NCI-H526 (cell line): ENCODE data around the gene PRKCA.

Experiments used
- DNase-seq, 2 experiments: peaks; one replicate each; lab custom pipeline; 2025; lab: John Stamatoyannopoulos, UW

Gene PRKCA

DNA sequence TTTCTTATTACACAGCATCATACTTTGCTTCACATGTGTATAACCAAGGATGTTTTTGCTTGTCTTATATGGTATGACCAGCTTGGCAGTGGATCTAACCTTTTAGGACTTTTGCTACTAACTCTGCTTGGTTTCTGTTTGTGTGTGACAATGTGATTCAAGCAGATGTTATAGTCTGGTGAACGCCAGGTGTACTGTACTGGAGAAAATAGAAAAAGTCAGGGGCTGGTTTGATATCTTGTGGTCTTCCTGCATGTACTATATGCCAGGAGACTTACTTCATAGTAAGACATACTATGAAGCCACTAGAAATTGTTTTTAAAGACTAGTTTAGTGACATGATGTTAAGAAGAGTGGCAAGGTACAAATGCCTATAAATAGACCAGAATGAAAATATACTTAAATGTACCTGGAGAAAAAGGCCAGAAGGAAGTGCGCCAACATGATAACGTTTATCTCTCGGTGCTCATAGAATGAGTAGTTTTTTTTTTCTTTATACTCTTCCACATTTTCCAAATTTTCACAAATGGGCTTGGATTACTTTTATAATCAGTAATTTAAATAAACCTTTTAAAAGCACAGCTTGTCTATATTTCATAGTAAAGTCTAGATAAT, 112.3 kb downstream of the PRKCA start:
- DNase-seq, result no peak

DNA sequence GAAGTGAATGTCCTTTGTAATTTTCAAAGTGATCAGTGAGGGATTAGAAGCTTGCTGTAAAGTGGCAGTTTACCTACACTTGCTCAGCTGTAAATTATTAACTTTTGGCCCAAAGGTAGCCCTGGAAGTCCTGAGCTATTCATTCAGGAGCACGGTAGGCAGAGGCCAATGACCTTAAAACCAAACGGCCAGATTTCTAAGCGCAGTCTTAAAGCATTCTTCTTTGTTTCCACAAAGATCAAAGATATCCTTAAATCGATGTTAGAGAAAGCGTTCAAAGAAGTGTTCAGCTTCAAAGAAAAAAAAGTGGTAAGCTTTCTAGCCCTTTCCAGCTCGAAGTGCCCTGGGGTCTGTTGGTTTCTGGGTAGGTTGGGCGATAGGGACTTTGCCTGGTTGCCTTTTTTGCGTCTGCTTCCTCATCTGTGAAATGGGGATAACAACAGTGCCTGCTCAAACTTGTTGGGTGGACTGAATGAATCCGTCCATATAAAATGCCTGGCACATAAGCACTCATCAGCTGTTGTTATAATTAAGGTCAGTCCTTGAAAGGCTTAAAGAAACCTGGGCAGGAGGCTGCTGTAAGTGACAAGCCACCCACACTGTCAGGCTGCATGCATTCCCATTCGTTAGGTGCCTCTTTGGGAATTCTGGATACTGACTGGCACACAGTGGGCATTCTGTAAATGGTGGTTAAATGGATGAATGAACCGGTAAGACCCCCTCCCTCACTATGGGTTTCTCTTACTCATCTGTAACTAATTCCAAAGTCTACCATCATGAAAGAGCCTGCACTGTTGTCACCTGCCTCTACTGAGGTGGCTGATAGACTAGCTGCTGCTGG, 113.2 kb downstream of the PRKCA start:
- peak; percentile 21 to 45 for DNase-seq

DNA sequence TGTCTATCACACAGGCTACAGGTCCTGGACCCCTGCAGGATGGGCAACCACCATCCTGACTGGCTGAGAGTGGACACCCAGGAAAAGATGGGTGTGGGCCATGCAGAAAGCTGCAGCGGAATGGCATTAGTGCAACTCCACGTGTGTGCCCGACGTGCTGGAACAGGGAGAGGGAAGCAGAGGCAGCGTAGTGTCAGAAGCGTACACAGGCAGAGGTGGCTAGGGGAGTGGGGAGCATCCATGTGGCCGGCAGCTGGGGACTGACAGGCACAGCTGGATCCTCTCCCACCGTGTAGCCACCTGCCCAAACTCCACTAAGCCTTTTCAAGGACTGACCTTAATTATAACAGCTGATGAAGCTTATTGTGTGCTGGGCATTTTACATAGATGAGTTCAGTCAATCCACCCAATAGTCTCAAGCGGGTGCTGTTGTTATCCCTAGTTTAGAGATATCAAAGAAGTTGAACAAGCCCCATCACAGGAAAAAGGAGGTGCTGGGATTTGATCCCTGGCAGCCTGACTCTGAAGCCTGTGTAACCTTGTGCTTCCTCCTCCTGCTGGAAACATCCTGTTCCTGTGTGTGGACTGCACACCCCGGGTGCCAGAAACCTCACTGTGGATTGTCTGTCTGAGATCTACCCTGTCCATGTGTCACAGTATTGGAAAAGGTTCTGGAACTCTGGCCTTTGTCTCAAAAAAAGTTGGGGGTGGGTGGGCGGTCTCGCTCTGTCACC, 114.0 kb downstream of the PRKCA start:
- no peak for DNase-seq

DNA sequence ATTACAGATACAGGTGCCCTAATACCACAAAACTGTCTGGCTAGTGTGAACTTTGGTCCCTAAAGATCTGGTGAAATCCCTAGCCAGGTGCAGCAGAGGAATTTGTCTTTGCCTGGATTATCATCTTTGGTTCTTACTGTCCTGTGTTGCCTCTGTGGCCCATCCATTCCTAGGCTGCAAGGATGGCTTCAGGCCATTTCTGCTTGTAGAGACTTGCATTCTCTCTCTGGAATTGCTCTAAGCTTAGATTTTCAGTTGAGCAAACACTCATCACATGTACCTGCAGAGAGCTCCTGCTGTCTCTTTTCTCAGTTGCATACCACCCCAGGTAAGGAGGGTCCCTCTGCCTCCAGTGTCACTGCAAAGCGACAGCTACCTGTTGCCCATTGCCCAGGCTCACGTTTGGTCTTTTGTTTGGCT, 114.9 kb downstream of the PRKCA start:
- peak in 1 of 2 experiments; percentile 8 for DNase-seq

DNA sequence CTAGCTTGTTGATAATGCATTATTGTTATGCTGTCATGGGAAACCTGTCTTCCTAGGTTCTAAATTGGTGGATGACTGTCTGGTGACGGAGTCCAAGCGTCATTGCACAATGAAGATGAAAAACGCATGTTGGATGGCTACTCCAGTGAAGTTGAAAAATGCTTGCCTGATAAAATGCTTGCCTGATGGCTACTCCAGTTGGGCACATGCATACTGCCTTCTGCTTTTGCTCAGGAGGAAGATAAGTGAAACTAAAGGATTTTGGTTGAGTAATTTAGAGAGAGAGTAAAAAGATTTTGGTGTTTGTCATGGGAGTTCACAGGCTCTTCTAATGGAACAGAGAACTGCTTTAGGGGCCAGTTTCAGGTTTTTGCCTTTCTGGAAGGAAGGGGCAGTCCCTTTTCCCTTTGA, 118.6 kb downstream of the PRKCA start:
- no peak for DNase-seq

DNA sequence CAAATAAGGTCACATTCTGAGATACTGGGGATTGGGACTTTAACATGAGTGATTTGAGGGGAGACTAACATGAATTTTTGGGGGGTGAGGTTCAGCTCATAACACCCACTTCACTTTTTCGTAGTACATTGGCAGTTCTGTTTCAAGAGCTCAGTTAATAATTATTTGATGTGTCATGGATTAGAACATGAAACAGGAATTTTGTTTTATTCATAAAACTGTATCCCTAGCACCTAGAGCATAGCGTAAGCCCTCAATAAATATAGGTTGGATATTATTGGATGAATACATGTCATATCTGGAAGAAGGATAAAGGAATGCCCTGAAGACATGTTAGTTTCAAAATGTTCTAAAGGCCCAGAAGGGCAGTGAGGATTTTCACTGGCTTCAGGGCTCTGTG, 119.8 kb downstream of the PRKCA start:
- DNase-seq, result no peak

DNA sequence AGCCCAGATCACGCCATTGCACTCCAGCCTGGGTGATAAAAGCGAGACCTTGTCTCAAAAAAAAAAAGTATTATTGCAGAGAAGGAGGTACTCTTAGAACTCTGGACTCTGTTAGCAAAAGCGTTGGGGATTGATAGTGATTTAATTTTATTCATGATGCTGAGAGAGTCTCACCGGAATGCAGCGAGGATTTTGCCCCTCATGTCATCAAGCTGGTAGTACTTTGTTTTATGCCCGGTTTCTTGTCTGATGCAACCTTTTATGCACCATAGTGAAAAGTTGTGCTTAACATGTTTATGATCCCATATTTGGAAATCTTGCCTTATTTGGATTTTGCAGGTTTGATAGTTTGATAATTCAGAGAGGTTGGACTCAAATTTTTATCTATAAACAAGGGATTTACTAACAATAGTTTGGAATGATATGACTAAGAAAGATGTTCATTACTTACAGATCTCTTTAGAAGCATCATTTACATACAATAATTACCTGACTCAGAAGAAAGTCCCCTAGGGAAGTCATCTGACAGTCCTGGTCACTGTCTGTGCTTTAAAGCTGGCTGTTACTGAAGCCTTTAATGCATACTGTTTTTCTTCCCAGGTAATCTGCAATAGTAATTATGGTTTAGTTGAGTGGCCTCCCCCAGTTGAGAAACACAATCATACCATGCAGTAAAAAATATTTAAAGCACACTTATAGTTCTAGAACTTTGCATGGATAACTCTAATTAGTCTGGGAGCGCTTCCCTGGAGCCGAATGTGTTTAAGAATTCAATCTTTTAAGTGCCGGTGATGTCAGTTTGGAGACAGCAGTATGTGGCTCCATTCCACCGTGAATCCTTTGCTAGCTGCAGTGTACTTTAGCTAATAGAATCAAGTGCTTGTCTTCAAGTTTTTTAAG, 120.9 kb downstream of the PRKCA start:
- peak; percentile 6 to 22 for DNase-seq

DNA sequence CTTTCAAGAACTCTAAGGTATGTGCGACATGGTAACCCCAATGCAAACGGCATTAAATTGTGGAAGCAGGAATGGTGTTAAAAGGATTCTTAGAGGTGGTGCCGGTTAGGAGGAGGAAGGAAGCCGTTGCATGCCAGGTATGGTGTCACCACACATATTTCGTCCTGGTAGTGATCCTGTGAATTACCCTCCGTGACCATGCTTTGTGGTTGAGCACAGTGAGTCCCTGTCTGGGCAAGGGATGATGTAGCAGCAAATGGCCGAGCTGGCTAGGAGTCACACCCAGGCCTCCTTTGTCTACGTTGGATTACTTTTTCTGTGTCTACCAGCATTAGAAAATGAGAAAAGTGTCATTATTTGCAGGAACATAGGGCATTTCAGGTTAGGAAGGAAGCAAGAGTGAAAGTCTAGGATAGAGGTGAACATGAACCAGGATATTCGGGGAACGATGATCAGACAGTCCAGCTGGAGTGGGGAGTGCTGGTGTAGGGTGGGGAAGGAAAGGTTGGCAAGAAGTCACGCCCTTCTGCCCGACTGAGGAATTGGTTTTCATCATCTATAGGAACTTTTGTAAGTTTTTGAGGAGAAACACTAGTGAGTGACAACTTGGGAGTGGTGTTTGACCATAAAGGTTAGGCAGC, 123.5 kb downstream of the PRKCA start:
- DNase-seq, result no peak

DNA sequence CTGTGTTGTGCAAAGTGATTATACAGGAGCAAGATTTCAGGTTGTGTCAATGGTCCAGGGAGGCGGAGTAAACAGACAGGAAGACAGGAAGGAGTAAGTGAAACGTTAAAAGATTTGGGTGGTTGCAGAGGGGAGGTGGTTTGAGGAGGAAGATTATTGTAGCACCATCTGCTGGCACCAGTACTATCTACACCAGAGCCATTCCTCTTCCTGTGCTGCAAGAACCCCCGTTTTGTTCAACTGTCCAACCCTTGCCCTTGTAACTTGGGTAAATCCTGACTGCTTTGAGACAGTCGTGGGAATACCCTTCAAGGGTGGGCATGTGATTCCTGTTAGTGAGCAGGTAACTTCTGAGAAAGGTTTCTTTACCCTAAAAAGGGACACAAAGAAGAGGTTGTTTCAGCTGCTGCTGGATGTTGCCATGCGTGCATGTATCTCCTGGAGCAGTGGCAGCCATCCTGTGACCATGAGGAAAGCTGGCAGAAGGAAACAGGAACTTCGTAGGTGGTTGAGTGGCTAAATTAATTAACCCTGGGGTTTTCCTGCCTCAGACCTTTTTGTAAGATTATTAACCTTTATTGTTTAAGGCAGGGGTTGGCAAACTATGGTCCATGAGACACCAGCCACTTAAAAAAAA, 124.1 kb downstream of the PRKCA start:
- no peak for DNase-seq

DNA sequence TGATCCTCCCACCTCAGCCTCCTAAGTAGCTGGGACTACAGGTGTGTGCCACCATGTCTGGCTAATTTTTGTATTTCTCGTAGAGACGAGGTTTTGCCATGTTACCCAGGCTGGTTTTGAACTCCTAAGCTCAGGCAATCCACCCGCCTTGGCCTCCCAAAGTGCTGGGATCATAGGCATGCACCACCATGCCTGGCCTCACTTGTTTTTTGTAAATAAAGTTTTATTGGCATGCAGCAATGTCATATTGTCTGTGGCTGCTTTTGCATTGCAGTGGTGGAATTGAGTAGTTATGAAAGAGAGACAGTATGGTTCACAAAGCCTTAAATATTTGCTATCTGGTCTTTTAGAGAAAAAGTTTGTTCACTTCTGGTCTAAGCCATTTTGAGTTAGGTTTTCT, 124.7 kb downstream of the PRKCA start:
- no peak for DNase-seq

DNA sequence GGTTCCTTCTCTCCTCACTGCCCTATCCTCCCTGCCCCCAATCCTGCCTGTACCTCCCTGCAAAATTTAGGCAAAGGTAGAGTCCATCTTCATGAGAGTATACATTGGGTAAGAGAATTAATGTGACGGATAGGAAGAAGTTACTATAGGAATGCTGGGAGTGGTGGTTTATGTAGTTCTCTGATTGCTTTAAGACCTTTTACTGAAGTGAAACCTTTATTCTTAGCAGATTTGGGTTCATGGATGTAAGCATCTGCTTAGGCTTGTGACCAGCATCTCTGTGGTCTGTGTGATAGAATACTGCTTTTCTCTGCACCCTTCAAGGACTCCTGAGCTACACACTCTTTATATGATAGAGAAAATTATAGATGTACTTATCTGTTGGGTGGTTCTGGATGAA, 127.3 kb downstream of the PRKCA start:
- no peak for DNase-seq

DNA sequence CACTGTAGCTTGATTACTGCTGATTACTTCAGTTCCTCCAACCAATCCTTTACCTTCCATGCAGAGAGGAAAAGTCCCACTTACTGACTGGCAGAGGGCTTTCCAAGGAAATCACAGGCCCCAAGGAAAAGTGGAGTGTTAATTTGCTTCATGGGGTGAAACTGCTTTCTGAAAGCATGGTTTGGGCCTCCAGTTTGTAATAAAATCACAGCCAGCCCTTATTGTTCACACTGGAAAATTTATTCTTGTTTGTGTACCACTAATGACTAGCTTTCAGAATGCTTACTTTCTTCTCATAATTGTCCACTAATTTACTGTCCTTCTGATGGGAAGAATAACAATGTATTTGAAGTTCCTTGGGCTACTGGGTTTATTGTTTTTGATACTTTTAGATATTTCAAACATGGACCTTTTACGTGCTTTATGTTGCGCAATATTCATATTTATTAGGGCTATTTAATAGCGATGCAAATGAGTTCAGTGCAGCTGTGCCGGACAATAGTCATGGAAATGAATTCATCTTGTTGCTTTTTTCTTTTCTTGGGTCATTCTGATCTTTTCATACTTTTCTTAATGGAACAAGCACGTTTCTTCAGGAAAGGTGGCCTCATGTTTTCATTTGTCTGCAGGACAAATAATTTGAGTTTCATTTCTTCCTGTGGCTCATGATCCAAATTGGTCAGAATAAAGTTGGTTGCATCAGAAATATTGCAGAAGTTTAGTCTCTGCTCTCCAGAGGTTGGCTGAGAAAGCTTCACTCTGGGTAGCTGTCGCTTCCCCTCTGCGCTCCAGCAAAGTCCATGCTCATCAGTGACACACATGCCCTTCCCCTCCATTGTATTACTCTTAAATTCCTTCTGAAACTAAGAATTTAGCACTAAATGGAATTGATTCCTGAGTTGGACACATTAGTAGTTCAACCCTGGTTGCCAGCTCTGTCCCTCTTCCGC, 128.7 kb downstream of the PRKCA start:
- no peak for DNase-seq

DNA sequence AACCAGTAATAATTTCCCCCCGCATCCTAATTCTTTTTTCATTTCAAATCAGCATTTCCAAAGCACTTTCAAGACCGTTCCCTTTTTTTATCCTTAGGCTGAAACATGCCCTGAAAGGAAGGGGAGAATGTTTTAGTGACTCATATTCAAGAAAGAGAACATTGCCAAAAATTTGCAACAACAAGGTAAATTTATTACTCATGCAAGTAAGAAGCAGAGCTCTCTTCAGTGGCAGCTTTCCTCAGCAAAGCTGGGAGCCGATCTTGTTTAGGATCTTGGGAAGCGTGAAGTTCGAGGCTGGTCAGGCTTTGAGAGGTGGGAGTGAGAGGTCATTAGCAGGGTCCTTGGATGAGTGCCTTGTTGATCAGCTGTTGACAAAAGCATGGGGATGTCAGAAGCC, 129.5 kb downstream of the PRKCA start:
- DNase-seq, result no peak

DNA sequence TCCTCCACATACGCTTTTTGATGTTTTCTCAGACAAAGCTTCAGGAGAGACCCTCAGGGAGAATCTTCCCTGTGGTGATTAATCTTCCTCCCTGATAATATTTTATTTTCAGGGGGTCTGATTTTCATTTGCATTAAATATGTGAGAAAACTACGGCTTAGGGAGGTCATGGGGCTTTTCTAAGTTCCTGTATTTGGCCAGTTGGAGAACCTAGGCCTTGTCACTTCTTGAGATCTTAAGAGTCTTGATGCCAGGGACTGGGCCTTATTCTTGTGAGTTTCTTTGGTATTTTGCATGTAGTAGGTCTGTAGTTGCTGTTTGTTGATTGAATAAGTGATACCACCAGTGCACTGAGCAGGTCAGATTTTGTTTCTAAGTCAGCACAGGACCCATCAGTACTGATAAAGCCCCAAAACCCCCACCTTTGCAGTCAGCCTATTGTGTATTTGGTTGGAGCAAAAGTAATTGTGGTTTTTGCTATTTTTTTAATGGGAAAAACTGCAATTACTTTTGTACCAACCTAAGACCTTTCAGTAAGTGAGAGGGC, 130.1 kb downstream of the PRKCA start:
- no peak for DNase-seq

DNA sequence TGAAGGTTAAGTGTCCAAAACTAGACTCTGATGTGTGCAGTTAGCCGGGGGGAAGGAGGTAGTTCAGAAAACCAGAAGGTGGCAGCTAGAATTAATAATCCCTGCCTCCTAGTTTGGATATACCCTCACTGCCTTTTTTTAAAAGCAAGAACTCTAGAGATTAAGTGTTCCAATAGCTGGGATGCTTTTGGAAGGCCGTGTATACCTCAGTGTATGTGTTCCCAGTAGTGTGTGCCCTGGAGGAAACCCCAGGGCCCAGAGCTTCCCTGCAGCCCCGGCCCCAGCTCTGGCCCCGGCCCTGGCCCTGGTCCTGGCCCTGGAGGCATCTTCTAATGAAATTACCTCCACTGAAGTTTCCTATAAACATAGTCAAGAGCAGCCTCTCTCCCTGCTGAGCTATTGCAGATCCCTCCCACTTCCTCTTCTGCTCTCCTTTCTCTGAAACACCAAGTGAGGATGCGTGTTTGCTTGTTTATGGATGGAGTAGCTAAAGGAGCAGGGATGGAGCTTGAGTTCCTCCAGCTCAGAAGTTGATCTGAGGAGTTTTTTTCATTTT, 130.7 kb downstream of the PRKCA start:
- DNase-seq, result no peak

DNA sequence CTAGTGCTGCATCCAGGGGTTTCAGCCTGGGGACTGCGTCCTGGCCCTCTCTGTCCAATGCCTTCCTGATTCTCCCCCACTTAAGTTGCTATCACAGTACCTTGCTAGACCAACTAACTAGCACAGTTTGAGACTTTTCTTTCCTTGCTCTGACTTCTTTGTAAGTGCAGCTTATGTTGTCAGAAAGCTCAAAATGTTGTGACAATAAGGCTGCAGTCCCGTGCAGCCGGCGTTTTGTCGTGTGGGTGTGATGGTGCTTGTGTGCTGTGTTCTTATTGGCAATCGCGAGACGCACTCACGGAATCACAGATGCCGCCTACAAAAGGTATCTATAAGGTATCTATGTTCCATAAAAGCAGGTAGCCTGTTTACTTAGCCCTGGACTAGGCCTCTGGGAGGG, 132.8 kb downstream of the PRKCA start:
- no peak for DNase-seq

DNA sequence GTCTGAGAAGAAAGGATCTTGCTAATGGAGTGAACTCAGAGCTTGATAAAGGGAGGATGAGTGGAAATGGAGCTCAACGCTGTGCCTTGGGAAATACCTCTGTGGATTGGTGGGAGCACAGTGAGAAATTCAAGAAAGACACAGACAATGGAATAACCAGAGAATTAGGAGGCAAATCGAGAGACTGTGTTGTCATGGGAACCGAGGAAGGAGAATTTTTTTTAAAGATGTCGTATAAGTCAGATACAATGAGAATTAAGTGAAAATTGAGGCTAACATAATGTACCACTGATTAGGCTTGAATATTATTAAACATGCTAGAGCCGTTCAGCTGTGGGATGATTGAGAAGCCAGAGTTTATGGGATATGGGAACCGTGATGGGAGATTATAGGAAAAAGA, 134.2 kb downstream of the PRKCA start:
- no peak for DNase-seq

DNA sequence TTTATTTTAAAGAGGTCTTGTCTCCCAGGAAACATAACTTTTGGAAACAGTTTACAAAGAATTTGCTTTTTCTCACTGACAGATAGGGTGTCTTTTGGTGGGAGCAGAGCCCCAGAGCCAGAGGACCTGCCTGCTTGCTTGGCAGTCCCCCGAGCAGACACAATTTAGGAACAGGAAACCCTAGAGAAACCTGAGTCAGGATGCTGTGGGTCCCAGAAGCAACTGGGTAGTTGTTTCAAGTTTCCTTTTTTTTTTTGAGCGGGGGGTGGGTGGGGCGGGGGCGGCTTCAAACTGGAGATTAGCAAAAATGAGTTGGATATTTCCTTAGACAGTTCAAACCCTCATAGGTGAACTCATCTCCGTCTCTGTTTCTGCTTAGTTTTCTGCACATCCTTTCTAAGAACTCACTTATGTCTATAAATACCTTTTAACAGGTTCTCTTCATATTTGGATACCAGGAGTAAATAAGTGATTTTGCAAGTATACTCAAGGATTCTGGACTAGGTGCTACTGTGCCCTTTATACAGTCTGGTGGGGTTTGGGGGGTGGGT, 135.1 kb downstream of the PRKCA start:
- no peak for DNase-seq

DNA sequence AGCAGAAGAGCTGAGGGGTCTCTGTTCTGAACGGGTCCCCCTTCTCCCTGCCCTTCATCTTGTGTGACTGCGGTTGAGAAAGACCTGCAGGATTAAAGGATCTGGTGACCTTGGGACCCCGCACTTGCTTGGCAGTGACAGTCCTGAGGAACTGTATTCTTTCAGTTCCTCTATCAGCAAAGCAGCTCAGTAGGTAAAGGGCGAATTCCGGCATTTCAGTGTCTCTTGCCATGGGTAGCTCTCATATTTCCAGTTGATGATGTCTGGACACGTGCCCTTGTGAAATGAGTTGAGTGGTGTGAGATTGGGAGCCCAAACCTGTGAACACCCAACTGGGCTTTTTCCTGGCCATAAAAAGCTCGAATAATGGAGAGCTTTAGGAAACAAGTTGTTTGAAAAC, 135.7 kb downstream of the PRKCA start:
- no peak for DNase-seq
